ENCODE measurements around the gene YTHDC1. TPM values are rescaled to one million over a fixed set of nuclear protein-coding genes. Genes with fewer than 3 reads are reported as not detected.
"Not testable (repeated sequence)": the region's sequence is repeated elsewhere in the genome, so short reads cannot be mapped to it uniquely, and the experiment has no call there.

The YTHDC1 gene
- polyA plus RNA-seq, 1 donor from 2014 or later: 53.0 TPM

DNA sequence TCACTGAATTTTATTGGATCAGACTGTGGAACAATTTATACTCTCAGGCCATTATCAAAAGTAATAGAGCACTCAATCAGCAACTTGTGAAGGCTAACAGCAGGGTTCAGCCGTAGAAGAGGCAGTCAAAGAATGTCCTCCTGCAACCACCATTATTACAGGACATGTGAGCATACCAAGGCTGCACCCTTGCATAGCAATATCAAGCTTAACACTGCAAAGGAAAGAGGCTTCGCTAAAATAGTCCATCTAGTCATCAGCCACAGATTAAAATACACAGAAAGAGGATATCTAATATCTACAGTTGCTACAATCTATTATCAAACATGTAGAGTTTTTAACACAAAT, 61.5 kb downstream of the YTHDC1 start:
- H3K27me3 Mint-ChIP-seq: no peaks in the 10 kb centered on the region
- no peaks in the 10 kb centered on the region for H3K36me3 Mint-ChIP-seq
- H3K4me3 Mint-ChIP-seq: no peak overlapping the region
- peaks cover 0 to 3% (median 3%) of the 10 kb centered on the region in 3 donors for H3K9me3 Mint-ChIP-seq
- H3K27ac Mint-ChIP-seq: no peak overlapping the region
- H3K4me1 Mint-ChIP-seq: peaks cover 0 to 4% (median 0%) of the 10 kb centered on the region in 3 donors

DNA sequence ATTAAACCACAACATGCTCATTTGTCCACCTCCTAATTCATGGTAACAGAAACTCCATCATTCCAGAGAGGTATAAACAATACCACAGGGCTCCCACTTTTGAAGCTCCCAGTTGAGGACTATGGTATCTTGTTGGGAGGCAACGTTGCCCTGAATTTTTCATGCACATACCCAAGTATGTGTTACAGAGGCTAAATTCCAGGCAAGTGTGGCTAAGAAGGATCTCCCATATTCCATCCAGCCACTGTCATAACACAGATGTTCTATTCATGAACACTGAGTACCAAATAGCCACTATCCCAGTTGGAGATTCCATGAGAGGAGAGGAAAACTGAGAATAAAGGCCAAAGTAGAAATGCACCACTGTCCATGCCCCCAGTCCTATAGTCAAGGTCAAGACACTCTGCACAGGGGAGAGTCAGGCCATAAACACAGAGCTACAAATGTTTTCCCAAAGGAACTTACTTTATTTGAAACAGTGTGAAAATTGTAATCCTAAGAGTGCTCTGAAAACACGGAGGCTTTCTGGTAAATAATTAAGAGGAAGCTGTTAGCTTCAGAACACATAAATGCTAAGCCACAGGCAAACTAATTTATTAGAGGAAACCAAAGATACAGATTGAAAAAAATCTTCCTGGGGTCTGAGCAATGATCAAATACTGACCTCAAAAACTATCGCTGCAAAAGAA, 62.0 kb downstream of the YTHDC1 start:
- Mint-ChIP-seq H3K27me3 (no peaks in the 10 kb centered on the region), H3K4me1 (peaks cover 0 to 4% (median 0%) of the 10 kb centered on the region in 3 donors), H3K9me3 (peaks cover 0 to 3% (median 3%) of the 10 kb centered on the region in 3 donors), H3K36me3 (no peaks in the 10 kb centered on the region), H3K4me3 (no peak overlapping the region), H3K27ac (no peak overlapping the region)

DNA sequence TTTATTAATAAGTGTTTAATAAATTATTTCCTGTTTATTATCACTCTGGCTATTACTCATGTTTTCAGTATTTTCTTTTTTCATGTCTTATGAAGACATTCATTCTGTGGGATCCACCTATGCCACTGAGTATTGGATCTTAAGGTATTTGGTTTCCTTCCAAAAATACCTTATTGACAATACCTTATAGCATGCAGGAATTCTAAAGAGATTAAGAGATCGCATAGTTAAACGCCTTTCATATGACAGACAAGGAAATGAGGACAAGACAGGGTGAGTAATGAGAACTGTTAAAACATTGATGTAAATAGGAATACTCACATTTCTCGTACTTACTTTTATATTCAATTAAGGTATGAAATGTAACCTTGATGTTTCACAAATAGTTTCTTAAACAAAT, 66.2 kb downstream of the YTHDC1 start:
- no peaks in the 10 kb centered on the region for H3K36me3 Mint-ChIP-seq
- no peaks in the 10 kb centered on the region for H3K27me3 Mint-ChIP-seq
- H3K9me3 Mint-ChIP-seq: no peaks in the 10 kb centered on the region
- no peak overlapping the region for H3K4me3 Mint-ChIP-seq
- peaks cover 0 to 4% (median 0%) of the 10 kb centered on the region in 3 donors for H3K4me1 Mint-ChIP-seq
- no peak overlapping the region for H3K27ac Mint-ChIP-seq

DNA sequence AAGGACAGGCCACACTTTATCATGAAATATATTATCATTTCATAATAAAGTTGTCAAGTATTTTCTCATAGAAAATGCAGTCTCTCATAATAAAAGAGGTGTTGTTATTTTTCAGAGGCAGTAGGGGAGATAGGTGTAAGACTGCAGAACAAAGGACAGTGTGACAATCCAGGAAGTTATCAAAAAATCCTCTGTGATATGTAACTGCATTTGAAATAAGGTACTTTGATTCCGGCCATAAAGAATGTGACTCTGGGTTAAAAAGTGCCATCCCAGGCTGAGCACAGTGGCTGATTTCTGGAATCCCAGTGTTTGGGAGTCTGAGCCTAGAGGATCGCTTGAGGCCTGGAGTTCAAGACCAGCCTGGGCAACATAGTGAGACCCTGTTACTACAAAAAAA, 66.8 kb downstream of the YTHDC1 start:
- no peaks in the 10 kb centered on the region for H3K36me3 Mint-ChIP-seq
- H3K9me3 Mint-ChIP-seq: no peaks in the 10 kb centered on the region
- no peaks in the 10 kb centered on the region for H3K27me3 Mint-ChIP-seq
- no peak overlapping the region for H3K27ac Mint-ChIP-seq
- no peaks in the 10 kb centered on the region for H3K4me1 Mint-ChIP-seq
- H3K4me3 Mint-ChIP-seq: no peak overlapping the region

DNA sequence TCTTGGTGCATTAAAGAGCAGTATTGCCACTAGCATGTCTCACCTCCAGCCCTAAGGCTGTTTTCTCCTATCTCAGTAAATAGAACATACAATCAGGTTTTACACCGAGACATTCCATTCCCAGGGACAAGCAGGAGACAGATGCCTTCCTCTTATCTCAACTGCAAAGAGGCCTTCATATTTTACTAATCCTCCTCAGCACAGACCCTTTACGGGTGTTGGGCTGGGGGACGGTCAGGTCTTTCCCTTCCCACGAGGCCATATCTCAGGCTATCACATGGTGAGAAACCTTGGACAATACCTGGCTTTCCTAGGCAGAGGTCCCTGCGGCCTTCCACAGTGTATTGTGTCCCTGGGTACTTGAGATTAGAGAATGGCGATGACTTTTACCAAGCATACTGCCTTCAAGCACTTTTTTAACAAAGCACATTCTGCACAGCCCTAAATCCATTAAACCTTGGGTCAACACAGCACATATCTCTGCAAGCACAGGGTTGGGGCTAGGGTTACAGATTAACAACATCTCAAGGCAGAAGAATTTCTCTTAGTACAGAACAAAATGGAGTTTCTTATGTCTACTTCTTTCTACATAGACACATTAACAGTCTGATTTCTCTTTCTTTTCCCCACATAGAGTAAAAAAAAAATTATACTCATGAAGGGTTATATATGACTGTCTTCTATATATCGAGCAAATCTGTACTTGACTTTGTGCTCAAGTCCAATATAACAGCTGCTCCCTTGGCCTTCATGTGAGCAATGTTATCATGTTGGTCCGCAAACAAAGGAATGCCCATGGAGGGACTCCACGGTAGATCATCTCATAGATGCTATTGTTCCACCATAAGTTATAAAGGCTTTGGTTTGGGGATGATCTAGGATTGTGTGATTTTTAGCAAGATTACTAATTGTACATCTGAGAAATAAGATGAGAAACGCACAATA, 67.8 kb downstream of the YTHDC1 start:
- not testable (repeated sequence) for H3K9me3 Mint-ChIP-seq, H3K27ac Mint-ChIP-seq, H3K4me3 Mint-ChIP-seq, H3K27me3 Mint-ChIP-seq, H3K4me1 Mint-ChIP-seq, H3K36me3 Mint-ChIP-seq

DNA sequence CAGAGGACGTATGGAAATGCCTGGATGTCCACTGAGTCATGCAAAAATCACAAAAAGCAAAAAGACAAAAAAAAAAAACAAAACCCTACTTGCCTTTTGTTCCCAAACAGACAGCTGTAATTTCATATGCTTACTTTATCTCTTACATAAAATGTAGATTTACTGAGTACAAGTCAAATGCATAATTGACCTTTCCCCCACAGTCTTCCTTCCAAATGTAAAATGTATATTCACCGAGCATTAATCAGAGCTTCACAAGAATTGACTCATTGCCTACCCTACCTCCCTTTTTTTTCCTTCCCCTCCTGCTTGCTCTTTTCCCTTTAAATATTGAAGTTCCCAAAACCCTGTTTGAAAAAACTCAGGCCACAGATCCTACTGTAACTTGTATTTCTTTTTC, 71.9 kb downstream of the YTHDC1 start:
- H3K9me3 Mint-ChIP-seq: no peaks in the 10 kb centered on the region
- H3K27me3 Mint-ChIP-seq: no peaks in the 10 kb centered on the region
- H3K36me3 Mint-ChIP-seq: peaks cover 2% of the 10 kb centered on the region
- no peak overlapping the region for H3K4me3 Mint-ChIP-seq
- H3K27ac Mint-ChIP-seq: no peak overlapping the region
- peaks cover 0 to 12% (median 9%) of the 10 kb centered on the region in 3 donors for H3K4me1 Mint-ChIP-seq

DNA sequence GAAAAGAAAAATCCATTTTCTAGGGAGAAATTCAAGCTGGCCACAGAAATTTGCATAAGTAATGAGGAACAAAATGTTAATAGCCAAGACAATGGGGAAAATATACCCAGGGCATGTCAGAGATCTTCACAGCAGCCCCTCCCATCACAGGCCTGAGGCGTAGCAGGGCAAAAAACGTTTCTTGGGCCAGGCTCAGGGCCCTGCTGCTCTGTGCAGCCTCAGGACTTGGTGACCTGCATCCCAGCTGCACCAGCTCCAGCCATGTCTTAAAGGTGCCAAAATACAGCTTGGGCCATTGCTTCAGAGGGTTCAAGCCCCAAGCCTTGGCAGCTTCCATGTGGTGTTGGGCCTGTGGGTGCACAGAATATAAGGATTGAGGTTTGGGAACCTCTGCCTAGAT, 72.3 kb downstream of the YTHDC1 start:
- Mint-ChIP-seq H3K27me3 (no peaks in the 10 kb centered on the region), H3K9me3 (no peaks in the 10 kb centered on the region), H3K36me3 (peaks cover 2% of the 10 kb centered on the region), H3K4me3 (no peak overlapping the region), H3K27ac (peak overlapping the region in 1 of 3 donors; percentile 18), H3K4me1 (peaks cover 3 to 16% (median 13%) of the 10 kb centered on the region in 3 donors)

DNA sequence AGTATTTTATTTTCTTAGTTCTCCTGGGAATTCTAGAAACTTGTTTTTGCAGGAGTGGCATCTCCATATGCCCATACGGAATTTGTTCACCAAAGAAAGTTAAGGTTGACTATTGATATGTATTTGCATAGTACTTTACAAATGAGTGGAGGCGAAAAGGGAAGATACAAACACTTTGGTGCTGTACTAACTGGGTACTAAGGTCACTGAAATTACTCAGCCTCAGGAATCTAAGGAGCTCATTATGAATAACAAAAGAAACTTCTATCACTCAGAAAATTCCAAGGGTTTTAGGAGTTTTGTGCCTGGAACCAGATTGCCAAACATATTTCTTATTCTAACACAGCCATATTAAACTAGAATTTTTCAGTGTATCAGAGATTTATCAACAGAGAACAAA, 77.0 kb downstream of the YTHDC1 start:
- H3K4me3 Mint-ChIP-seq: peak overlapping the region in 1 of 4 donors; percentile 63

DNA sequence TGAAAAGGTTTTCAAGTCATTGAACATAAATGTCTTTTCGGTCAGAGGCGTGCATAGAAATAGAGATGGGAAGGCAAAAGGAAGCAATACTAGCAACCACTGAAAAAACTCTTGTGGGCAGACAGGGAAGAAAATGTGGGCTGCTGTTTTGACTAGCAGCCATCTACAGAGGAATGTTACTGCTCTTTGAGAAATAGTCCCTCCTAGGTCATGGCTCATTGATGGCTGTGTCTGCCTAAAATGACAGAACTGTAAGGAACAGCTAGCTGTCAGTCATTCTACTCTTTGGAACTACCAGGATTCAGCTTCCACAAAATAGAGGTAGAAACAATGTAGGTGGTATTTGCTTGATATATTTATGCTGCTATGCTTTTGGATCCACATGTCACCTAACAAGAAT, 77.5 kb downstream of the YTHDC1 start:
- Mint-ChIP-seq H3K9me3 (peaks cover 0 to 3% (median 0%) of the 10 kb centered on the region in 3 donors), H3K27ac (no peak overlapping the region), H3K4me1 (peaks cover 3 to 20% (median 19%) of the 10 kb centered on the region in 3 donors), H3K4me3 (peak overlapping the region; percentile 55 to 88 (median 64)), H3K36me3 (peaks cover 2% of the 10 kb centered on the region), H3K27me3 (no peaks in the 10 kb centered on the region)

More for the DNA sequence above, 77.0 kb downstream of the YTHDC1 start:
- peaks cover 0 to 3% (median 0%) of the 10 kb centered on the region in 3 donors for H3K9me3 Mint-ChIP-seq
- peaks cover 3 to 20% (median 19%) of the 10 kb centered on the region in 3 donors for H3K4me1 Mint-ChIP-seq
- H3K36me3 Mint-ChIP-seq: peaks cover 2% of the 10 kb centered on the region
- H3K27me3 Mint-ChIP-seq: no peaks in the 10 kb centered on the region
- no peak overlapping the region for H3K27ac Mint-ChIP-seq

DNA sequence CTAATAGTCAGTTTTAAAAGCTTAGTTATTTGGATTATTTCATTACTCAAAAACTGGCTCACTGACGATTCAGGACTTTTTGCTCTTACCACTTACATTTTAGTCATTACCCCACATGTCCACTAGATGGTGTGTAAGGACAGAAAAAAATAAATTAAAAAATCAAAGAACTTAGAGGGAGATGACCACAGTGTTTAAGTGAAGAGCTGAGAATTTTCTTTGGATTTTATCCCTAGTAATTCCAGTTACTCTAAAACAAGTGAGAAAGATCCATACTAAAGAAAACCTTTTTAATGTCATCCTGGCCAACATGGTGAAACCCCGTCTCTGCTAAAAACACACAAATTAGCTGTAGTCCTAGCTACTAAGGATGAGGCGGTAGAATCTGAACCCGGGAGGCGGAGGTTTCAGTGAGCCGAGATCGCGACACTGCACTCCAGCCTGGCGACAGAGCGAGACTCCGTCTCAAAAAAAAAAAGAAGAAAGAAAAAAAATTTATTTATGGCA, 78.0 kb downstream of the YTHDC1 start:
- Mint-ChIP-seq H3K27me3 (no peaks in the 10 kb centered on the region), H3K4me3 (peak overlapping the region; percentile 55 to 88 (median 64)), H3K4me1 (peaks cover 3 to 20% (median 19%) of the 10 kb centered on the region in 3 donors), H3K27ac (no peak overlapping the region), H3K36me3 (peaks cover 2% of the 10 kb centered on the region), H3K9me3 (peaks cover 0 to 3% (median 0%) of the 10 kb centered on the region in 3 donors)

DNA sequence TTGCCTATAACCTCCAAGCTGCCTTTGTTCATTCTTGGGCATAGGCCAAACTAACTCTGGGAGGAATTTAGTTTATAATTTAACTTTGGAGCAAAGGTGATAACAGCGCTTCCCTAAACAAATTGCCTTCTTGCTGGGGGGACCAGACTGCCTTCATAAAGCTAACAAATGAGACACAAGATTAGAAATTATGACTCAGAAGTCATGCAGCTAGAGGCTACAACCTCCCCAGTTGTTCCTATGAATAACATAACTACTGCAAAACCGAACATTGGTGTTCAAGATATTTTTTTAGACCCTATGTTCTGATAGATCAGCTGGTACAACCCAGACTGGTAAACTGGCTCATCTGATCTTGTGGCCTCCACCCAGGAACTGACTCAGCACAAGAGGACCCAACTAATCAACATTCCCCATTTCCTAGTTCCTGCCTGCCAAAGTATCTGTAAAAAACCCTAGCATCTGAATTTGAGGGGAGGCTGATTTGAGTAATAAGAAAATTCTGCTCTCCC, 82.4 kb downstream of the YTHDC1 start:
- H3K36me3 Mint-ChIP-seq: peaks cover 3% of the 10 kb centered on the region
- H3K9me3 Mint-ChIP-seq: peaks cover 2 to 7% (median 3%) of the 10 kb centered on the region in 3 donors
- H3K4me1 Mint-ChIP-seq: peaks cover 0 to 5% (median 2%) of the 10 kb centered on the region in 3 donors
- H3K27me3 Mint-ChIP-seq: no peaks in the 10 kb centered on the region
- peak overlapping the region in 1 of 3 donors; percentile 59 for H3K27ac Mint-ChIP-seq
- no peak overlapping the region for H3K4me3 Mint-ChIP-seq

DNA sequence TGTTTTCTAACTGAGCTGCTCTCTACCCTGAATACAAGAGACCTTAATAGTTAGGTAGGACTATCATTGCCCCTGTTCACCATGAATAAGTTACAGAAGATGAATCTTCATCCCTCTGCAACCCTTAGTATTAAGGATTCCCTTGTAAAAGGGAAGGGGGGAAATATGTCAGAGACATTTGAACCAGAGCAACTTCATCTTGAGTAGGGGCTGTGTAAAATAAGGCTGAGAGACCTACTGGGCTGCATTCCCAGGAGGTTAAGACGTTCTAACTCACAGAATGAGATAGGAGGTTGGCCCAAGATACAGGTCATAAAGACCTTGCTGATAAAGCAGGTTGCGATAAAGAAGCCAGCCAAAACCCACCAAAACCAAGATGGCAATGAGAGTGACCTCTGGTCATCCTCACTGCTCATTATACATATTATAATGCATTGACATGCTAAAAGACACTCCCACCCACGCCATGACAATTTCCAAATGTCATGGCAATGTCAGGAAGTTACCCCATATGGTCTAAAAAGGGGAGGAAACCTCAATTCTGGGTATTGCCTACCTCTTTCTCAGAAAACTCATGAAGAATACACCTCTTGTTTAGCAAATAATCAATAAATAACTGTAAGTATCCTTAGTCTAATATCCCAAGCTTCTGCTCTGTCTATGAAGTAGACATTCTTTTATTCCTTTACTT, 84.9 kb downstream of the YTHDC1 start:
- Mint-ChIP-seq H3K4me1 (no peaks in the 10 kb centered on the region), H3K36me3 (peaks cover 3% of the 10 kb centered on the region), H3K27me3 (no peaks in the 10 kb centered on the region), H3K9me3 (peaks cover 2 to 7% (median 4%) of the 10 kb centered on the region in 3 donors), H3K27ac (no peak overlapping the region), H3K4me3 (no peak overlapping the region)
